Bronchial epithelial cell (primary cell): ENCODE results near the gene IRF7. TPM values are rescaled to one million over a fixed set of nuclear protein-coding genes. Genes with fewer than 3 reads are reported as not detected.

Experiments
- DNase-seq: peaks from one replicate; pipeline ENCODE4 v3.0.0-alpha.2; 2010; ENCODE audit warnings: low read depth
- FAIRE-seq: peaks from 2 replicates; lab custom pipeline; 2011; peaks lifted over from hg19 to GRCh38; lab: Jason Lieb, UNC
- H3K27me3 ChIP-seq: 2 replicates; pipeline ENCODE4 v1.5.1; 2011; ENCODE audit warnings: low read length; ENCODE audit not compliant: control insufficient read depth, insufficient read depth
- H3K36me3 ChIP-seq: 2 replicates; pipeline ENCODE4 v1.5.1; 2011; ENCODE audit warnings: low read length; ENCODE audit not compliant: control insufficient read depth, insufficient read depth
- H3K4me3 ChIP-seq: 2 replicates; pipeline ENCODE4 v1.5.1; 2011; ENCODE audit warnings: mild to moderate bottlenecking, low read depth, low read length, control low read depth
- total RNA-seq: library from RNA; depleted of rRNA; stranded (reverse); fragments of >200 nt; gene quantifications from 2 replicates; pipeline ENCODE4 v1.2.1, GENCODE V29; 2014
- TF ChIP-seq, protein P1 (sequence below): IDR thresholded peaks from 2 replicates; pipeline ENCODE4 v1.5.1; 2011; ENCODE audit warnings: mild to moderate bottlenecking, moderate library complexity, low read length, control low read depth, inconsistent platforms; ENCODE audit not compliant: insufficient read depth, severe bottlenecking

IRF7 gene
- total RNA-seq, 1 donor from 2014 or later: 15.3 TPM

DNA sequence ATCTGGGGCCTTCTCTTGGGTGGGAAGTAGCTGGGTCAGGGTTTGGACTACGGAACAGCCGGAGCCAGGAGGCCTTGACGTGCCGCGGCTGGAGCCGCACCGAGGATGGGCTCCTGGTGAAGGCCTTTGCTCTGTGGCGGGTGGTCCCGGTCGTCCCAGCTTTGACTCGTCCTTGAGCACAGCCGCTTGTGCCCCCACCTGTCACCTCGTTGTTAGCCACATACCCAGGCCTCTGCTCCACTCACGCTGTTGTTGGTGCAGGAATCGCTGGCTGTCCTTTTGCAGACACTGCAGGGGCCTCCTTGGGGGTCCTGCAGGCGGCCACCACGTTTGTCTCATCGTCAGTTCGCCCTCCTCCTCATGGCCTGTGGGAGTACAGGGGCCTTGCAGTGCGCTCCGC, 22.4 kb downstream of the IRF7 start:
- Histone ChIP-seq H3K4me3 (no peak overlapping the region), H3K36me3 (peaks cover 50% of the 10 kb centered on the region), H3K27me3 (no peaks in the 10 kb centered on the region)
- TF ChIP-seq, protein P1, sequence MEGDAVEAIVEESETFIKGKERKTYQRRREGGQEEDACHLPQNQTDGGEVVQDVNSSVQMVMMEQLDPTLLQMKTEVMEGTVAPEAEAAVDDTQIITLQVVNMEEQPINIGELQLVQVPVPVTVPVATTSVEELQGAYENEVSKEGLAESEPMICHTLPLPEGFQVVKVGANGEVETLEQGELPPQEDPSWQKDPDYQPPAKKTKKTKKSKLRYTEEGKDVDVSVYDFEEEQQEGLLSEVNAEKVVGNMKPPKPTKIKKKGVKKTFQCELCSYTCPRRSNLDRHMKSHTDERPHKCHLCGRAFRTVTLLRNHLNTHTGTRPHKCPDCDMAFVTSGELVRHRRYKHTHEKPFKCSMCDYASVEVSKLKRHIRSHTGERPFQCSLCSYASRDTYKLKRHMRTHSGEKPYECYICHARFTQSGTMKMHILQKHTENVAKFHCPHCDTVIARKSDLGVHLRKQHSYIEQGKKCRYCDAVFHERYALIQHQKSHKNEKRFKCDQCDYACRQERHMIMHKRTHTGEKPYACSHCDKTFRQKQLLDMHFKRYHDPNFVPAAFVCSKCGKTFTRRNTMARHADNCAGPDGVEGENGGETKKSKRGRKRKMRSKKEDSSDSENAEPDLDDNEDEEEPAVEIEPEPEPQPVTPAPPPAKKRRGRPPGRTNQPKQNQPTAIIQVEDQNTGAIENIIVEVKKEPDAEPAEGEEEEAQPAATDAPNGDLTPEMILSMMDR: no peak
- DNase-seq (no peak), FAIRE-seq (no peak)

DNA sequence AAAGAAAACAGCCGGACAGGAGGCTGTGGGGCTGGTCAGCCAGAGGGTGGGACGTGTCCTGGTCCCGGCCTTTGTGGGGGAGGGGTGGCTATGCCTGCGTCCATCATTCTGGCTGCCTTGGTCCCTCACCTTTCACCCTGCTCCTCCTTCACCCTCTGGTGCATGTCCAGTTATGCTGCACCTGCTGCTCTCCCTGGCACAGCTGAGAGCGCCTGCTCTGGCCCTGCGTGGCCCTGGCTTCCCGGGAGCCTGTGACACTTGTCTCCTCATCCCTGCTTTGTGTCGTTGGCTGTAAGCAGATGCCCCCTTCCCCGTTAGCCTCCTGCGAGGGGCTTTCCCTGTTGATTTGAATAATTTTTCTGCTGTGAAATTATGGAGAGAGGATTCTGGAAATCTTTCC, 22.8 kb downstream of the IRF7 start:
- no peaks in the 10 kb centered on the region for H3K27me3 ChIP-seq
- no peak overlapping the region for H3K4me3 ChIP-seq
- DNase-seq (no peak), FAIRE-seq (no peak)
- TF ChIP-seq, protein P1: no peak
- H3K36me3 ChIP-seq: peaks cover 46% of the 10 kb centered on the region

DNA sequence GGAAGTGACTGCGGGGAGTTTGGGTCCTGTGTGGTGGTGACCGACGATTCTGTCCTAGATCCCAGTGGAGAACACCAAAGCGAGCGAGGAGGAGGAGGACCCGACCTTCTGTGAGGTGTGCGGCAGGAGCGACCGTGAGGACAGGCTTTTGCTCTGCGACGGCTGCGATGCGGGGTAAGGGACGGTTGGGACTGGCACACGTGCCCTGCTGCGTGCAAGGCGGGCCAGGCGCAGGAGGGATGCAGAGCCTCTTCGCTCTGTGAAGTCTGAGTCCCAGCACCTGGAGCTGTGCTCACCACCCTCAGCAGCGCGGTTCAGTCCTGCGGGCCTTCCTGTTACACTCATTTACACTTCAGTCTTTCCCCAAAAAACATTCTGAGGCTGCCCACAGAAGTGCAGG, 23.2 kb downstream of the IRF7 start:
- no peak overlapping the region for H3K4me3 ChIP-seq
- TF ChIP-seq, protein P1: no peak
- H3K36me3 ChIP-seq: peaks cover 46% of the 10 kb centered on the region
- DNase-seq (no peak), FAIRE-seq (no peak)
- H3K27me3 ChIP-seq: no peaks in the 10 kb centered on the region

DNA sequence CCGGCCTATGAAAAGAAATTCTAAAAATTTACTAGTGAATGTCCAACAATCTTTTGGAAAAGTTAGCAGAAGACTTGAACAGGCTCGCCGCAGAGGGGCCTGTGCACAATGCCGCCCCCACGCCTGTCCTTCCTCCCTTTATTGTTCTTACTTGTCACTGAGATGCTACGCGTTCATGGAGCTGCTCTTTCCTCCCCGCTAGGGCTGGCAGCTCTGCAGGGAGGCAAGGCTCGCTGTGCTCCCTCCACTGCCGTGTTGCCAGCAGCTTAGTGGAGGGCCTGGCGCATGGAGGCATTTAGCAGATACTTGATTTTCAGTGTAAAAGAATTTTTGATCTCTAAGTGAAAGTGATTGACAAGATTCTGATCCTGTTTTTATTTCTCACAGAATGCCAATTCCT, 24.8 kb downstream of the IRF7 start:
- TF ChIP-seq, protein P1: no peak
- no peak for DNase-seq
- FAIRE-seq: no peak
- no peak overlapping the region for H3K4me3 ChIP-seq
- peaks cover 50% of the 10 kb centered on the region for H3K36me3 ChIP-seq
- H3K27me3 ChIP-seq: no peaks in the 10 kb centered on the region

DNA sequence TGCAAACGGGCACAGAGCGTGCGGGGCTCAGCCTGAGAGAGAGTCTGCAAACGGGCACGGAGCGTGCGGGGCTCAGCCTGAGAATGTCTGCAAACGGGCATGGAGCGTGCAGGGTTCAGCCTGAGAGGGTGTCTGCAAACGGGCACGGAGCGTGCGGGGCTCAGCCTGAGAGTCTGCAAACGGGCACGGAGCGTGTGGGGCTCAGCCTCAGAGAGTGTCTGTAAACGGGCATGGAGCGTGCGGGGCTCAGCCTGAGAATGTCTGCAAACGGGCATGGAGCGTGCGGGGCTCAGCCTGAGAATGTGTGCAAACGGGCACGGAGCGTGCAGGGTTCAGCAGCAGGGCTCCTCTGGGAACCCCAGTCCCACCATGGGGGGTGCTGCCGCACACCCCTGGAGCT, 26.0 kb downstream of the IRF7 start:
- no peak for FAIRE-seq
- H3K4me3 ChIP-seq: no peak overlapping the region
- no peaks in the 10 kb centered on the region for H3K27me3 ChIP-seq
- peaks cover 44% of the 10 kb centered on the region for H3K36me3 ChIP-seq
- DNase-seq: no peak
- TF ChIP-seq, protein P1: no peak

DNA sequence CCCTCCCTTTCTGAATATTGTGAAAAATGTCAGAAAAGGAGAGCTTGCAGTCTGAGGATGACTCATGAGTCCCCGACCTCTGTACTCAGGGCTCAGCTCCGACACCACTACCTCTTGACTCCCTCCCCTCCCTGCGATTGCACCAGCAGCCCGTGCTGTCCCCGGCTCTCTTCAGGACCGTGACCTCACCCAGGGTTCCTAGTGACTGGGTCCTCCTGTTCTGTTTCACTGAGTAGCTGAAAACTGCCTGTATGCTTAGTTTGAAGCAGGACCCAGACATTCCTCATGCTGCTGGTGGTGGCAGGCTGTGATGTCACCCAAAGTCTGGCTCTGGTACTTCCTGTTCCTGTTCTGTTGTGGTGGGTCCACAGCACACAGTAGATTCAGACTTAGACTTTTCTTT, 27.8 kb downstream of the IRF7 start:
- Histone ChIP-seq H3K4me3 (no peak overlapping the region), H3K36me3 (peaks cover 38% of the 10 kb centered on the region), H3K27me3 (no peaks in the 10 kb centered on the region)
- DNase-seq (no peak), FAIRE-seq (no peak)
- TF ChIP-seq, protein P1: no peak
